AG04449 (cell line): ENCODE results near the gene SZT2.

Experiments used
- CTCF ChIA-PET: fragments of 350-600 bp; formaldehyde crosslinking; extraction: SDS; loops from one replicate; lab custom pipeline; 2021; ENCODE audit warnings: antibody characterized with exemption; lab: Yijun Ruan, JAX
- POLR2A ChIA-PET: fragments of 400-600, 350-600 bp; formaldehyde crosslinking; extraction: SDS; loops from one replicate; lab custom pipeline; 2020; ENCODE audit warnings: antibody characterized with exemption, inconsistent platforms; lab: Yijun Ruan, JAX
- DNase-seq: peaks from one replicate; pipeline ENCODE4 v3.0.0-alpha.2; 2010; ENCODE audit warnings: low read depth, low spot score
- H3K4me3 ChIP-seq: 2 replicates; pipeline ENCODE4 v1.5.1; 2011; ENCODE audit warnings: low read depth, mild to moderate bottlenecking, control low read depth, low read length
- TF ChIP-seq, protein P1 (sequence below): IDR thresholded peaks from one replicate; pipeline ENCODE4 v1.5.1; 2011; ENCODE audit warnings: mild to moderate bottlenecking, moderate library complexity, low read length, control low read depth, inconsistent platforms; ENCODE audit not compliant: insufficient read depth; ENCODE audit errors: missing control alignments

SZT2 gene

GRCh38 chr1:43441166-43441893 lies 51.6 kb downstream of the SZT2 start:
- TF ChIP-seq, protein P1, sequence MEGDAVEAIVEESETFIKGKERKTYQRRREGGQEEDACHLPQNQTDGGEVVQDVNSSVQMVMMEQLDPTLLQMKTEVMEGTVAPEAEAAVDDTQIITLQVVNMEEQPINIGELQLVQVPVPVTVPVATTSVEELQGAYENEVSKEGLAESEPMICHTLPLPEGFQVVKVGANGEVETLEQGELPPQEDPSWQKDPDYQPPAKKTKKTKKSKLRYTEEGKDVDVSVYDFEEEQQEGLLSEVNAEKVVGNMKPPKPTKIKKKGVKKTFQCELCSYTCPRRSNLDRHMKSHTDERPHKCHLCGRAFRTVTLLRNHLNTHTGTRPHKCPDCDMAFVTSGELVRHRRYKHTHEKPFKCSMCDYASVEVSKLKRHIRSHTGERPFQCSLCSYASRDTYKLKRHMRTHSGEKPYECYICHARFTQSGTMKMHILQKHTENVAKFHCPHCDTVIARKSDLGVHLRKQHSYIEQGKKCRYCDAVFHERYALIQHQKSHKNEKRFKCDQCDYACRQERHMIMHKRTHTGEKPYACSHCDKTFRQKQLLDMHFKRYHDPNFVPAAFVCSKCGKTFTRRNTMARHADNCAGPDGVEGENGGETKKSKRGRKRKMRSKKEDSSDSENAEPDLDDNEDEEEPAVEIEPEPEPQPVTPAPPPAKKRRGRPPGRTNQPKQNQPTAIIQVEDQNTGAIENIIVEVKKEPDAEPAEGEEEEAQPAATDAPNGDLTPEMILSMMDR = no peak
- ChIA-PET CTCF (interaction anchor here (3.7 kb wide), 1 partner anchor 215 kb away, joined by 14 read pairs; no protein-coding TSS in a partner anchor), POLR2A (interaction anchor here (1.9 to 2.0 kb wide), 2 partner anchors 11 to 13 kb away, joined by 5 read pairs; no protein-coding TSS in a partner anchor)
- no peak for DNase-seq
- no peak overlapping the region for H3K4me3 ChIP-seq

GRCh38 chr1:43441894-43442637 lies 52.4 kb downstream of the SZT2 start:
- no peak overlapping the region for H3K4me3 ChIP-seq
- no peak for DNase-seq
- TF ChIP-seq, protein P1 = no peak
- POLR2A ChIA-PET = interaction anchor here (2.0 kb wide), 1 partner anchor 12 kb away, joined by 5 read pairs; no protein-coding TSS in a partner anchor
- CTCF ChIA-PET = interaction anchor here (3.7 kb wide), 1 partner anchor 215 kb away, joined by 14 read pairs; no protein-coding TSS in a partner anchor

DNA sequence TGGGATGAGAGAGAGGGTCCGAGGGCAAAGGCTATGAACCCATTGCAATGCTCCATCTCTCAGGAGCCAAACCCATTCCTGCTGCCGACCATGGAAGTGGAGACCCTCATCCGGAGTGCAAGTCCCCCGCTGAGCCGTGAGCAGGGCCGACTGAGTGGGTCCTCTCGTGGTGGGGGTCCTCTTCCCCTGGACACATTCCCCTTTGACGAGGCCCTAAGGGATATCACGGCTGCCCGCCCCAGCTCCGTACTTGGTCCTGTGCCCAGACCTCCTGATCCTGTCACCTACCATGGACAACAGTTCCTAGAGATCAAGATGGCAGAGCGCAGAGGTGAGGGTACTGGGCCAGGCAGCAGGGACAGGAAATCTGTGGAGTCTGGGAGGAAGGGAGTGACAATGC lies 53.1 kb downstream of the SZT2 start:
- DNase-seq = no peak
- POLR2A ChIA-PET = no interaction called here
- H3K4me3 ChIP-seq = no peak overlapping the region
- CTCF ChIA-PET = interaction anchor here (1.0 to 3.7 kb wide), 2 partner anchors 214 to 216 kb away, joined by 3 to 14 read pairs; no protein-coding TSS in a partner anchor
- TF ChIP-seq, protein P1 = no peak

DNA sequence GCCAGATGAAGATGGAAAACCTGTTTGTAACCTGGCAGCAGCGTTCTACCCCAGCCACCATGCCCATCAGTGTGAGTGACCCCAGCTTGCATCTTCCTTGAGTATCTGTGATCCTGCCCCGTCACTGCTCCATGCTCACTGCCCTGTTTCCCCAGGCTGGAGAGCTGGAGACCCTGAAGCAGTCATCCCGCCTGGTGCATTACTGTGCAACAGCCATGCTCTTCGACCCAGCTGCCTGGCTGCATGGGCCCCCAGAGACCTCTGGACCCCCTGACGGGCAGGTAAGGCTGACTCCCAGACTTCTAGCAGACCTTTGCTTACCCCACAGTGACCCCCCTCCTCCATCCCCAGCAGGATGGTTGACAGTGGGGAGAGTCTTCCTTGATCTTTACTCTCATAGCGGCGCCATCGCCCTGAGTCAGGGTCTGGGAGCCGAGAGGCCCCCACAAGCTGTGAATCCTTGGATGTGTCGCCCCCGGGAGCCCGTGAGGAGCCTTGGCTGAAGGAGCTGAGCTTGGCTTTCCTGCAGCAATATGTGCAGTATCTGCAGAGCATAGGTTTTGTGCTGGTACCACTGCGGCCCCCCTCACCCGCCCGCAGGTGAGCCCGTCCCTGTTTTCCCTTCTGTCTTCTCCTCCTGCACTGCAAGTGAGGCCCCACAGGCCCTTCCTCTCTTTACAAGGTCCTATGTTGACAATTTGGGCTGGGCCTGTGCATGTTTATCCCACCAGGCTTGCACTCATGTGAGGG lies 53.7 kb downstream of the SZT2 start:
- H3K4me3 ChIP-seq = no peak overlapping the region
- POLR2A ChIA-PET = no interaction called here
- TF ChIP-seq, protein P1 = no peak
- CTCF ChIA-PET = interaction anchor here (1.0 kb wide), 1 partner anchor 214 kb away, joined by 3 read pairs; no protein-coding TSS in a partner anchor
- no peak for DNase-seq

GRCh38 chr1:43444151-43444828 lies 54.6 kb downstream of the SZT2 start:
- CTCF ChIA-PET = interaction anchor here (0.9 kb wide), 1 partner anchor 10 kb away, joined by 3 read pairs; no protein-coding TSS in a partner anchor
- TF ChIP-seq, protein P1 = no peak
- DNase-seq = no peak
- H3K4me3 ChIP-seq = no peak overlapping the region
- POLR2A ChIA-PET = interaction anchor here (1.0 to 1.2 kb wide), 2 partner anchors 8 to 10 kb away, joined by 3 to 5 read pairs; partner anchors contain the start of gene HYI
